IMR-90 (cell line): ENCODE measurements around the gene CYB5R4. TPM values are rescaled to one million over a fixed set of nuclear protein-coding genes. Genes with fewer than 3 reads are reported as not detected.
"Not testable (repeated sequence)": the region's sequence is repeated elsewhere in the genome, so short reads cannot be mapped to it uniquely, and the experiment has no call there.

ENCODE experiments used
- ATAC-seq: fragments of 200-7000 bp; cut with Tn5 transposase; 2 replicates; pipeline ENCODE4 v1.9.1; 2020; ENCODE audit warnings: low read depth, mild to moderate bottlenecking, moderate library complexity
- BruUV-seq: library from RNA; stranded (reverse); fragments of 400-500 nt; replicated peaks from 2 replicates; lab custom pipeline; 2021; lab: Mats Ljungman, UMichigan
- CTCF ChIA-PET: fragments of 300-600 bp; formaldehyde crosslinking; extraction: SDS; loops from one replicate; lab custom pipeline; 2021; ENCODE audit warnings: antibody characterized with exemption; lab: Yijun Ruan, JAX
- POLR2A ChIA-PET: fragments of 300-600 bp; sonication (Branson Sonifier 250); formaldehyde crosslinking; loops from one replicate; lab custom pipeline; 2022; ENCODE audit warnings: antibody characterized with exemption; ENCODE audit not compliant: unreplicated experiment; lab: Charles Lee
- DNase-seq: peaks from one replicate; pipeline ENCODE4 v3.0.0; 2013
- H2AFZ ChIP-seq: replicated peaks from 2 replicates; pipeline ENCODE3; 2013; ENCODE audit warnings: low read length, mild to moderate bottlenecking; ENCODE audit not compliant: poor library complexity
- H2AK5ac ChIP-seq: 2 replicates; pipeline ENCODE4 v1.6.1; 2013; ENCODE audit warnings: low read depth, low read length, inconsistent platforms
- H2AK9ac ChIP-seq: replicated peaks from 2 replicates; pipeline ENCODE3; 2013; ENCODE audit warnings: mild to moderate bottlenecking, low read depth, low read length, moderate library complexity; ENCODE audit not compliant: poor library complexity
- H2BK120ac ChIP-seq: 2 replicates; pipeline ENCODE4 v1.6.1; 2013; ENCODE audit warnings: low read depth, low read length, inconsistent platforms
- H2BK15ac ChIP-seq: 3 replicates; pipeline ENCODE4 v1.6.1; 2013; ENCODE audit warnings: low read depth, low read length, inconsistent platforms
- H2BK20ac ChIP-seq: 2 replicates; pipeline ENCODE4 v1.6.1; 2013; ENCODE audit warnings: low read depth, mild to moderate bottlenecking, inconsistent platforms, low read length, moderate library complexity
- H2BK5ac ChIP-seq: 2 replicates; pipeline ENCODE4 v1.6.1; 2013; ENCODE audit warnings: mild to moderate bottlenecking, low read depth, low read length, inconsistent platforms; ENCODE audit not compliant: poor library complexity, severe bottlenecking
- H3K14ac ChIP-seq: replicated peaks from 2 replicates; pipeline ENCODE4 v1.6.1; 2013; ENCODE audit warnings: low read depth, low read length, inconsistent platforms
- H3K18ac ChIP-seq: 2 replicates; pipeline ENCODE4 v1.6.1; 2013; ENCODE audit warnings: low read depth, low read length, control low read depth
- H3K23ac ChIP-seq: 2 replicates; pipeline ENCODE4 v1.6.1; 2013; ENCODE audit warnings: low read depth, low read length, inconsistent platforms
- H3K27ac ChIP-seq: 2 replicates; pipeline ENCODE4 v1.5.1; 2013; ENCODE audit warnings: mild to moderate bottlenecking, control low read depth, low read length; ENCODE audit not compliant: insufficient read depth
- H3K27me3 ChIP-seq: 2 replicates; pipeline ENCODE4 v1.6.1; 2013; ENCODE audit warnings: low read length; ENCODE audit not compliant: control insufficient read depth, insufficient read depth
- H3K36me3 ChIP-seq: 2 replicates; pipeline ENCODE4 v1.6.1; 2013; ENCODE audit warnings: low read length, mixed read lengths; ENCODE audit not compliant: control insufficient read depth, insufficient read depth
- H3K4ac ChIP-seq: 2 replicates; pipeline ENCODE4 v1.6.1; 2013; ENCODE audit warnings: low read depth, low read length, inconsistent platforms
- H3K4me1 ChIP-seq: 2 replicates; pipeline ENCODE4 v1.6.1; 2013; ENCODE audit warnings: low read length, mixed read lengths; ENCODE audit not compliant: control insufficient read depth, insufficient read depth
- H3K4me2 ChIP-seq: 2 replicates; pipeline ENCODE4 v1.6.1; 2013; ENCODE audit warnings: low read depth, mild to moderate bottlenecking, control low read depth, low read length, moderate library complexity
- H3K4me3 ChIP-seq: 2 replicates; pipeline ENCODE4 v1.5.1; 2013; ENCODE audit warnings: low read depth, mild to moderate bottlenecking, control low read depth, low read length, moderate library complexity; ENCODE audit not compliant: insufficient read depth
- H3K56ac ChIP-seq: 2 replicates; pipeline ENCODE4 v1.6.1; 2013; ENCODE audit warnings: low read length, inconsistent platforms; ENCODE audit not compliant: insufficient read depth; ENCODE audit errors: extremely low read depth
- H3K79me1 ChIP-seq, 2 experiments: 2 replicates each; pipeline ENCODE4 v1.6.1; 2013; ENCODE audit warnings: low read length in 2 of 2, inconsistent platforms in 1 of 2, low read depth in 1 of 2
- H3K9ac ChIP-seq: 2 replicates; pipeline ENCODE4 v1.6.1; 2013; ENCODE audit warnings: low read depth, low read length, control low read depth
- H3K9me1 ChIP-seq: 2 replicates; pipeline ENCODE4 v1.6.1; 2013; ENCODE audit warnings: low read length, inconsistent platforms; ENCODE audit not compliant: insufficient read depth
- H3K9me3 ChIP-seq: 2 replicates; pipeline ENCODE4 v1.6.1; 2013; ENCODE audit warnings: low read length; ENCODE audit not compliant: control insufficient read depth, insufficient read depth
- H4K20me1 ChIP-seq: 2 replicates; pipeline ENCODE4 v1.6.1; 2013; ENCODE audit warnings: low read length, inconsistent platforms; ENCODE audit not compliant: insufficient read depth
- H4K5ac ChIP-seq: 2 replicates; pipeline ENCODE4 v1.6.1; 2013; ENCODE audit warnings: mild to moderate bottlenecking, low read depth, low read length, control low read depth
- H4K8ac ChIP-seq, 2 experiments: 2 replicates each; pipeline ENCODE4 v1.6.1; 2013; ENCODE audit warnings: low read depth in 2 of 2, low read length in 2 of 2, control low read depth in 1 of 2, inconsistent platforms in 1 of 2
- H4K91ac ChIP-seq: 2 replicates; pipeline ENCODE4 v1.6.1; 2013; ENCODE audit warnings: low read depth, low read length, inconsistent platforms; ENCODE audit not compliant: insufficient read depth
- CEBPB ChIP-seq: IDR thresholded peaks from 2 replicates; pipeline ENCODE4 v1.6.1; 2012; ENCODE audit warnings: low read depth, low read length, improper control_type of control experiment
- MAFK ChIP-seq: IDR thresholded peaks from 2 replicates; pipeline ENCODE4 v1.6.1; 2012; ENCODE audit warnings: low read depth, low read length, improper control_type of control experiment
- WGBS, 2 experiments: methylation state at CpG; one replicate each; pipeline versions ENCODE4 v1.1.5 to v1.1.7; 2013; ENCODE audit warnings: missing lambda C conversion rate in 2 of 2; ENCODE audit not compliant: insufficient read length in 1 of 2; ENCODE audit errors: extremely low coverage in 2 of 2; 5-methylcytosine and 5-hydroxymethylcytosine counted together
- dilution Hi-C: fragments of 300-500 bp; cut with HindIII; formaldehyde crosslinking; loops from one replicate; pipeline ENCODE4 v1.14.3; 2018; ENCODE audit warnings: low sequenced_read_pairs; ENCODE audit not compliant: unreplicated experiment
- in situ Hi-C: fragments of 300-500 bp; cut with MboI; formaldehyde crosslinking; loops from 3 replicates; pipeline ENCODE4 v1.14.3; 2019; ENCODE audit warnings: low sequenced_read_pairs, inconsistent platforms, mixed read lengths
- intact Hi-C: fragments of 100-400 bp; cut with micrococcal nuclease; formaldehyde crosslinking; loops from 2 replicates; pipeline ENCODE4 v1.10.0; 2022
- polyA plus RNA-seq, 3 experiments: library from polyadenylated mRNA; depleted of rRNA; stranded (reverse); fragments of >200 nt; gene quantifications; 2 replicates each; pipeline ENCODE4 v1.2.3, GENCODE V29; 2012; ENCODE audit warnings: low replicate concordance in 1 of 3
- total RNA-seq: library from RNA; depleted of rRNA; stranded (reverse); fragments of >200 nt; gene quantifications from 2 replicates; pipeline ENCODE4 v1.2.3, GENCODE V29; 2012
- TF ChIP-seq, protein P1 (sequence below): fragments of 150-350 bp; IDR thresholded peaks from 2 replicates; pipeline ENCODE4 v1.6.1; 2017; ENCODE audit warnings: mild to moderate bottlenecking, antibody characterized with exemption, low read length, low read depth

Gene CYB5R4
- total and polyA plus RNA-seq, 2 of the 4 experiments (the other 2 are of a cell fraction) = 3.2 to 6.1 TPM

DNA sequence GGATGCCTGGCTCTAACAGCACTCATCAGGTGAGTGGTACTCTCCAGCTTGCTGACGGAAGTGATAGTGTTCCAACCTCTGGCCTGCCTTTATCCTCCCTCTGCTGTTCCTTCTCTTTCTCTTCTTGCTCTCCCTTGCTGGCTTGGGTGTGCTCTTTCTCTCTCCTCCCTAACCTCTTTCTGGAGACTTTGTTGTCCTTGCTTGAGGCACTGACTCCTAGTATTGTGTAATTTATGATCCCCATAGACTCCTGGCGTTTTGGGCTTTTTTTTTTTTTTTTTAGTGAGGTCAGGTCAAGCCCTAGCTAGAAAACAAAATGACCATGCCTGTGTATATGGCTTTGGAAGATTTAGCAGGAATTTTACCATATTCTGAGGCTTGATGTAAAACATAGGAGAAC lies 89.4 kb downstream of the CYB5R4 start:
- ATAC-seq = no peak

DNA sequence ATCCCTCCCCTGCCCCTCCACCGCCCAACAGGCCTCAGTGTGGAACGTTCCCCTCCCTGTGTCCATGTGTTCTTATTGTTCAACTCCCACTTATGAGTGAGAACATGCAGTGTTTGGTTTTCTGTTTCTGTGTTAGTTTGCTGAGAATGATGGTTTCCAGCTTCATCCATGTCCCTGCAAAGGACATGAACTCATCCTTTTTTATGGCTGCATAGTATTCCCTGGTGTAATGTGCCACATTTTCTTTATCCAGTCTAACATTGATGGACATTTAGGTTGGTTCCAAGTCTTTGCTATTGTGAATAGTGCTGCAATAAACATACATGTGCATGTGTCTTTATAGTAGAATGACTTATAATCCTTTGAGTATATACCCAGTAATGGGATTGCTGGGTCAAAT lies 91.9 kb downstream of the CYB5R4 start:
- intact Hi-C loops = not testable (repeated sequence)

More for the DNA sequence above, 89.4 kb downstream of the CYB5R4 start:
- no CpG with 5 or more reads among the region's 2 CpGs for WGBS, 2 experiments
- Histone ChIP-seq H2AFZ (no peak overlapping the region), H4K8ac (no peak overlapping the region), H3K4ac (no peak overlapping the region), H3K4me2 (no peak overlapping the region), H3K9me1 (no peaks in the 10 kb centered on the region), H3K4me3 (no peak overlapping the region), H3K18ac (no peak overlapping the region), H3K56ac (no peak overlapping the region), H3K27me3 (no peaks in the 10 kb centered on the region), H3K4me1 (no peaks in the 10 kb centered on the region), H2BK20ac (no peak overlapping the region), H2BK120ac (no peak overlapping the region), H3K79me1 (no peaks in the 10 kb centered on the region), H3K14ac (no peak overlapping the region), H2AK9ac (no peak overlapping the region), H4K20me1 (no peaks in the 10 kb centered on the region), H3K27ac (no peak overlapping the region), H3K23ac (no peak overlapping the region), H4K5ac (no peak overlapping the region), H2AK5ac (no peak overlapping the region), H2BK15ac (no peak overlapping the region), H2BK5ac (no peak overlapping the region), H3K36me3 (no peaks in the 10 kb centered on the region), H3K9ac (no peak overlapping the region), H3K9me3 (no peaks in the 10 kb centered on the region), H4K91ac (no peak overlapping the region)
- intact Hi-C loops = no loop called here
- ChIA-PET CTCF (no interaction called here), POLR2A (no interaction called here)
- no peak for TF ChIP-seq CEBPB
- no peak for TF ChIP-seq MAFK
- TF ChIP-seq, protein P1, sequence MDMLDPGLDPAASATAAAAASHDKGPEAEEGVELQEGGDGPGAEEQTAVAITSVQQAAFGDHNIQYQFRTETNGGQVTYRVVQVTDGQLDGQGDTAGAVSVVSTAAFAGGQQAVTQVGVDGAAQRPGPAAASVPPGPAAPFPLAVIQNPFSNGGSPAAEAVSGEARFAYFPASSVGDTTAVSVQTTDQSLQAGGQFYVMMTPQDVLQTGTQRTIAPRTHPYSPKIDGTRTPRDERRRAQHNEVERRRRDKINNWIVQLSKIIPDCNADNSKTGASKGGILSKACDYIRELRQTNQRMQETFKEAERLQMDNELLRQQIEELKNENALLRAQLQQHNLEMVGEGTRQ = no peak
- in situ Hi-C loops = no loop called here
- no peak for DNase-seq
- no TSS peak for BruUV-seq
- dilution Hi-C loops = no loop called here

More for the DNA sequence above, 91.9 kb downstream of the CYB5R4 start:
- DNase-seq, ATAC-seq, H3K18ac ChIP-seq, BruUV-seq, H3K56ac ChIP-seq, H3K79me1 ChIP-seq, H3K14ac ChIP-seq, CTCF ChIA-PET, H4K8ac ChIP-seq, H2BK15ac ChIP-seq, H4K91ac ChIP-seq, H3K23ac ChIP-seq, H2AK5ac ChIP-seq, H2AK9ac ChIP-seq, dilution Hi-C loops, H2BK20ac ChIP-seq, H2BK120ac ChIP-seq, H3K4me2 ChIP-seq, H2AFZ ChIP-seq, H3K9me3 ChIP-seq, H3K4me3 ChIP-seq, H3K4ac ChIP-seq, H3K9me1 ChIP-seq, H3K27me3 ChIP-seq, H3K36me3 ChIP-seq, H3K27ac ChIP-seq, H3K9ac ChIP-seq, H3K4me1 ChIP-seq, in situ Hi-C loops, H2BK5ac ChIP-seq, H4K20me1 ChIP-seq, POLR2A ChIA-PET, H4K5ac ChIP-seq: not testable (repeated sequence)
- WGBS, 2 experiments = no CpG with 5 or more reads among the region's 2 CpGs
